Neutrophil (primary cell): ENCODE results near the gene PRKAG3.
"Not testable (repeated sequence)": the region's sequence is repeated elsewhere in the genome, so short reads cannot be mapped to it uniquely, and the experiment has no call there.

Experiments
- H3K27ac ChIP-seq: fragments of 200-600 bp; sonication (generic); 2 replicates; pipeline ENCODE4 v1.5.1; 2016; ENCODE audit warnings: mild to moderate bottlenecking, moderate library complexity
- H3K27me3 ChIP-seq: fragments of 200-600 bp; sonication (generic); 2 replicates; pipeline ENCODE4 v1.6.0; 2016; ENCODE audit warnings: mild to moderate bottlenecking
- H3K36me3 ChIP-seq: fragments of 200-600 bp; sonication (generic); 2 replicates; pipeline ENCODE4 v1.5.1; 2017
- H3K4me1 ChIP-seq, 2 experiments: fragments of 200-600 bp in 1 of 2; sonication (generic) in 1 of 2; 1 replicate in 1 of 2; 2 replicates in 1 of 2; pipeline versions ENCODE4 v1.5.1 to v1.6.1; 2013 to 2016; ENCODE audit warnings: low read depth in 1 of 2, low read length in 1 of 2, mild to moderate bottlenecking in 1 of 2, moderate library complexity in 1 of 2; ENCODE audit not compliant: control insufficient read depth in 1 of 2, insufficient read depth in 1 of 2
- H3K4me3 ChIP-seq, 2 experiments: fragments of 200-600 bp in 1 of 2; sonication (generic) in 1 of 2; 1 replicate in 1 of 2; 2 replicates in 1 of 2; pipeline ENCODE4 v1.5.1; 2013 to 2016; ENCODE audit warnings: low read depth in 1 of 2, low read length in 1 of 2, mild to moderate bottlenecking in 1 of 2, moderate library complexity in 1 of 2
- H3K9me3 ChIP-seq: fragments of 200-600 bp; sonication (generic); 2 replicates; pipeline ENCODE4 v1.5.1; 2016
- CTCF ChIP-seq: fragments of 200-600 bp; sonication (generic); IDR thresholded peaks from 2 replicates; pipeline ENCODE4 v1.5.1; 2016; ENCODE audit warnings: antibody characterized with exemption

PRKAG3 gene

GRCh38 chr2:218777276-218777990 is 54.2 kb downstream of the PRKAG3 start:
- Histone ChIP-seq H3K36me3 (no peaks in the 10 kb centered on the region), H3K27me3 (peaks cover 36% of the 10 kb centered on the region), H3K9me3 (no peaks in the 10 kb centered on the region), H3K27ac (no peak overlapping the region), H3K4me1 (peaks cover 17 to 31% of the 10 kb centered on the region in 2 experiments), H3K4me3 (no peak overlapping the region)
- no peak for TF ChIP-seq CTCF

DNA sequence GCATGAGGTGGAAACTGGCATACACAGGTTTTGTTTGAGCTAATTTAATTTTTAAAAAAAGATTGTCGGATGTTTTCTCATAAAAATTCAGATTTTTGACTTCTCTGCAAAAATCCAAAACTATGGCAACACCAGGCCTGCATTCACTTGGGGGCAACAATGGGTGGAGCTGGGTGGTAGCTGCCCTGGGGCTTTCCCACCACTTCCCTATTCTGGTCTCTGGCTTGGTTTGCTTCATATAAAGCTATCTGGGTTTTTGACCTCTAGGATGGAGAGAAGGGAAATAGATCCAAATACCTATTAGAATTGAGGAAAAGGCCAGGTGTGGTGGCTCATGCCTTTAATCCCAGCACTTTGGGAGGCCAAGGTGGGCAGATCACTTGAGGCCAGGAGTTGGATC is 55.1 kb downstream of the PRKAG3 start:
- peak overlapping the region; percentile 78 for H3K27ac ChIP-seq
- peaks cover 17 to 22% of the 10 kb centered on the region in 2 experiments for H3K4me1 ChIP-seq
- H3K36me3 ChIP-seq, result no peaks in the 10 kb centered on the region
- peaks cover 27% of the 10 kb centered on the region for H3K27me3 ChIP-seq
- no peak overlapping the region for H3K4me3 ChIP-seq
- no peak for TF ChIP-seq CTCF
- H3K9me3 ChIP-seq, result no peaks in the 10 kb centered on the region

- no peak overlapping the region for H3K4me3 ChIP-seq
Observed at GRCh38 chr2:218773881-218774280, 57.7 kb downstream of the PRKAG3 start.

DNA sequence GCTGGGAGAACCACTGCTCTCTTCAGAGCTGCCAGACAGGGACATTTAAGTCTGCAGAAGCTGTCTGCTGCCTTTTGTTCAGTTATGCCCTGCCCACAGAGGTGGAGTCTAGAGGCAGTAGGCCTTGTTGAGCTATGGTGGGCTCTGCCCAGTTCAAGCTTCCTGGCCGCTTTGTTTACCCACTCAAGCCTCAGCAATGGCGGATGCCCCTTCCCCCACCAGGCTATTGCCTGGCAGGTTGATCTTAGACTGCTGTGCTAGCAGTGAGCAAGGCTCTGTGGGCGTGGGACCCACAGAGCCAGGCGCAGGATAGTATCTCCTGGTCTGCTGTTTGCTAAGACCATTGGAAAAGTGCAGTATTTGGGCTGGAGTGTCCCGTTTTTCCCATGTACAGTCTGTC is 58.8 kb downstream of the PRKAG3 start:
- not testable (repeated sequence) for H3K36me3 ChIP-seq, H3K4me3 ChIP-seq, H3K27ac ChIP-seq, H3K9me3 ChIP-seq, H3K27me3 ChIP-seq
- H3K4me1 ChIP-seq, result peaks cover 17 to 22% of the 10 kb centered on the region in 2 experiments

More at GRCh38 chr2:218773881-218774280, 57.7 kb downstream of the PRKAG3 start:
- Histone ChIP-seq H3K4me1 (peaks cover 17 to 22% of the 10 kb centered on the region in 2 experiments), H3K27me3 (peaks cover under 1% of the 10 kb centered on the region), H3K27ac (peak overlapping the region; percentile 52), H3K9me3 (no peaks in the 10 kb centered on the region), H3K36me3 (no peaks in the 10 kb centered on the region)
- TF ChIP-seq CTCF, result no peak
